Left kidney (tissue), 2 donors: ENCODE data around the gene SLC16A3. TPM values are rescaled to one million over a fixed set of nuclear protein-coding genes. Genes with fewer than 3 reads are reported as not detected.
"Not testable (repeated sequence)": the region's sequence is repeated elsewhere in the genome, so short reads cannot be mapped to it uniquely, and the experiment has no call there.

Experiments
- DNase-seq: peaks from one replicate; pipeline ENCODE4 v3.0.0-alpha.2; 2013
- polyA plus RNA-seq: library from polyadenylated mRNA; unstranded; fragments of 120-200 nt; gene quantifications from one replicate; pipeline ENCODE4 v1.2.1, GENCODE V29; 2013; ENCODE audit not compliant: insufficient read length

Gene SLC16A3
- polyA plus RNA-seq, 1 donor = 5.6 TPM

DNA sequence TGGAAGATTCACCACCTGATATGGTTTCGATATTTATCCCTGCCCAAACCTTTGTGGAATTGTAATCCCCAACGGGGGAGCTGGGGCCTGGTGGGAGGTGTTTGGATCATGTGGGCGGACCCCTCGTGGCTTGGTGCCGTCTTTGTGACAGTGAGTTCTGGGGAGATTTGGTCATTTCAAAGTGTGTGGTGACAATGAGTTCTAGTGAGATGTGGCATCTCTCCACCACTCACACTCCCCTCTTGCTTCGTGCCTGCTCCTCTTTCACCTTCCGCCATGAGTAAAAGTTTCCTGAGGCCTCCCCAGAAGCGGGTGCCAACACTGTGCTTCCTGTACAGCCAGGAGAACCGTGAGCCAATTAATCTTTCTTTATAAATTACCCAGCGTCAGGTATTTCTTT, 25.9 kb upstream of the SLC16A3 start:
- DNase-seq = no peak

DNA sequence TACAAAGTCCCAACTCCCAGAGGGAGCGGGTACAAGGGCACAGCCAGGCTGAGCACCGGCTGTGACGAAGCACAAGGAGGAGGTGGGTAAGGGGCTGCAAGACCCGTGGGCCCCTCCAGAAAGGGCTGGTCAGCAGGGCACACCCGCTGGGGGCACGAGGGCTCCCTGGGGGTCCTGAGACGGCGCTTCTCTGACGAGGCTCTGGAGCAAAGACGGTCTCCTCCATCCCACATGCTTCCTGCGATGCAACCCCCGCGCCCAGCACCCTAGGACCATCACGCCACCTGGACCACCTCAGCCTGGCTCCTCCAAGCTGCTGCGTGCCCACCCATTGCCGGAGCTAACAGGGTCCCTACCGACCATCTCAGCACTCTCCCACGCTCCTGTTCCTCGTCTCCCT, 24.9 kb upstream of the SLC16A3 start:
- no peak for DNase-seq

DNA sequence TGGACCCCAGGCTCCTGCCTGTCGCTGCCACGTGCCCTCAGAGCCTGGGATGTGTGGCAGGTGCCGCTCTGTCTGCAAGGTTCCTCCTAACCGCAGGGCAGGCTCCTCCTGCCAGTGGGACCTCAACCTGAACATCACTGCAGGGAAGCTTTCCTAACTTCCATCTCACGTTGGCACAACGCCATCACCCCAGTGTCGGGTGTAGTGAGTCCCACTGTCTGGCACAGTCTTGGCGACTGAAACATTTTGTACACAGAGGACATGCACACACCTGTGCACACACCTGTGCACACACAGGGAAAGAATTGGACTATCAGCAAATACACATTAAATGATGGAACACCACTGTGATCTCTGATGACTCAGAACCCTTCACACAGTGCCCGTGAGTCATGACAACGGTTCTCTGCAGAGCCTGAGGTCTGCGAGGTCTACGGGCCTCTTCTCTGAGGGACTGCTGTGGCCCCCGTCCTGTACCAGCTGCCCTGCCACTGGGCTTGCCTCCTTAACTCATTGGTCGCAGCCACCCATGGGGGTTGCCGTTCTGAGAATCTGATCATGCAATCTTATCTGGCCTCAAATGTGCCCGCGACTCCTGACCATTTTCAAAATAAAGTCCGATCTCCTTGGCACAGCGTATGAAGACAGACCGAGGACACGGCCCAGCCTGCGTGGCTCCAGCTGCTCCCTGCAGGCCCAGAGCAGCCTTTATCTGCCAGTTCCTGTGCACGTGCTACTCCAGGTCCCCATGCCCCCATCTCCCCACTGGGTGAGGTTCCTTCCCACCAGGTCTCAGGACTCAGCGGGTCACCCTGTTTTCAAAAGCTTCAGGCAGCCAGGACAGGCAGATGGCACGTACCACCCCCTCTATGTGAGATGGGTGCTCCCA, 23.8 kb upstream of the SLC16A3 start:
- no peak for DNase-seq

DNA sequence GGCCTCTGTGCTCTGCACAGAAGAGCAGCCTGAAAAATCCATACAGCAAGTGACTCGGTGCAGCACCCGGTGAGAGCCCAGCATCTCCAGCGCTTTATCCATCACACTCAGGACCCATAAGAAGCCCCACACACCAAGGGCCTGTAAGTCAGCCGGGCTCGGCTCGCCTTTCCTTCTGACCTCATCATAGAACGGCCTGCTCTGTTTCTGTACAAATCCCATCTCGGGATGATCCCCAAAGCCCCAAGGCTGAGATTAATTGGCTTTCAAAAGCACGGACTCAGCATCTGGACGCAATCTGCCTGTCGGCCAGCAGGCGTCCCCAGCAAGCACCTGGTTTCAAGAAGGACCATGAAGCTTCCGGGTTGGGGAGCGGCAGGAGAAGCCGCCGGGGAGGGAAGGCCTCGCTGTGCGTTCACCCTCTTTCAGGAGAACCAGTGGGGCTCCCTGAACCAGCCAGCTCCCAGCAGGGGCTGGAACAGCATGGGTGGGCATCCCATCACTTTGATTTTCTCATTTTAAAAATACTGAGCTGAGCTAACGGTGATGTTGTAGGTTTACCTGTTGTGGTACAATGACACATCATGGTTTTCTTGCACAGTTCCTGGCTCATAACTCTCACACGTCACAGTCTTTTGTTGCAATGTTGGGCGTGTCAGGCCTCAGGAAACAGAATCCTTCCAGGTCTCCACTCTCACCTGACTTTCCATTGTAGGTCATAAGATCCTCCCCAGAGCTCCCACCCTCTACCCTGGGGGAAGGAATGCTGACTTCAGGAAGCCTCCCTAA, 22.9 kb upstream of the SLC16A3 start:
- DNase-seq = no peak

DNA sequence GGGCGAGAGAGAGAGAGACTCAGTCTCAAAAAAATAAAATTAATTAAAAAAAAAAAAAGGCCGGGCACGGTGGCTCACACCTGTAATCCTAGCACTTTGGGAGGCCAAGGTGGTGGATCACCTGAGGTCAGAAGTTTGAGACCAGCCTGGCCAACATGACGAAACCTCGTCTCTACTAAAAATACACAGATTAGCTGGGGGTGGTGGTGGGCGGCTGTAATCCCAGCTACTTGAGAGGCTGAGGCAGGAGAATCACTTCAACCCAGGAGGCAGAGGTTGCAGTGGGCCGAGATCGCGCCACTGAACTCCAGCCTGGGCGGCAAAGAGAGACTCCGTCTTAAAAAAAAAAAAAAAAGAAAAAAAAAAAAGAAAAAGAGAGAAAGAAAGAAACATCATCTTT, 18.2 kb upstream of the SLC16A3 start:
- DNase-seq = not testable (repeated sequence)

DNA sequence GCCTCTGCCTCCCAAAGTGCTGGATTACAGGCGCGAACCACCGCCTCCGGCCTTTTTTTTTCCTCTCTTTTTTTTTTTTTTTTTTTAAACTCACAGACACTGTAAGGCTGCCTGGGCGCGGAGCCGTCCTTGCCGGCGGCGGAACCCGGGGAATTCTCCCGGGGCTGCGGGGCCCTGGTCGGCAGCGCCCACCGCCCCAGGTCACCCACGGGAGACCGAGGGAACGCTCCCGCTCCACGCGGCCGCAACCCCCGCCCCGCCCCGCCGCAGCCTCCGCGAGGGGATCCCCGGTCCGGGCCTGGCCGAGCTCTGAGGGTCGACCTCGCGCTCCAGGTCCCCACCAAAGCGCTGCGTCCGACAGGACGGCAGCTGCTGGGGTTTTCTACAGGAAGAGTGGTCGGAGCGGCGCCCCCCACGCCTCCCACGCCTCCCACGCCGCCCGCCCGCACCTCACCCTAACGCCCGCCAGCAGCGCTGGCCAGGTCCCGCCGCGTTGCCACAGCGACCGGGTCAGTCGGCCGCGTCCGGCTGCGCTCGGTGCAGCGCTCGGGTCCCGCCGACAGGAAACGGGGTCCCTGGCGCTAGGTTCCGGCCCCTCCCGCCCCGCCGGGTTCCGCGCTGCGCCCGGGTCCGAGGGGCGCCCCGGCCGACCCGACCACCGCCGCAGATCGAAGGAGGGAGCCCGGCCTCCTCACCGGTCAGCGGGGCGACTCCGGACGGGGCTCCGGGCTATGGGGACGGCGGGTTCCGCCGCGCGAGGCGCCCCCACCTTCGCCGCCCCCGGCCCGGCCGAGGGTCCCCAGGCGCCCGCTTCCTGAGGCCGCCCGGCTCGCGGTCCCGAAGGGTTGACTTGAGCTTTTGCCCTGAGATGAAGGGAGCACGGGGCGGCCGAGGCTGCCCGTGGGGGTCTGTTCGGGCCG, 16.3 kb upstream of the SLC16A3 start, which contains the start of gene CCDC57:
Gene CCDC57 (minus strand): TSS at position 512 of the 920 bp plus-strand sequence. CDS start 10,898 bp downstream, outside the sequence.
- DNase-seq = no peak

DNA sequence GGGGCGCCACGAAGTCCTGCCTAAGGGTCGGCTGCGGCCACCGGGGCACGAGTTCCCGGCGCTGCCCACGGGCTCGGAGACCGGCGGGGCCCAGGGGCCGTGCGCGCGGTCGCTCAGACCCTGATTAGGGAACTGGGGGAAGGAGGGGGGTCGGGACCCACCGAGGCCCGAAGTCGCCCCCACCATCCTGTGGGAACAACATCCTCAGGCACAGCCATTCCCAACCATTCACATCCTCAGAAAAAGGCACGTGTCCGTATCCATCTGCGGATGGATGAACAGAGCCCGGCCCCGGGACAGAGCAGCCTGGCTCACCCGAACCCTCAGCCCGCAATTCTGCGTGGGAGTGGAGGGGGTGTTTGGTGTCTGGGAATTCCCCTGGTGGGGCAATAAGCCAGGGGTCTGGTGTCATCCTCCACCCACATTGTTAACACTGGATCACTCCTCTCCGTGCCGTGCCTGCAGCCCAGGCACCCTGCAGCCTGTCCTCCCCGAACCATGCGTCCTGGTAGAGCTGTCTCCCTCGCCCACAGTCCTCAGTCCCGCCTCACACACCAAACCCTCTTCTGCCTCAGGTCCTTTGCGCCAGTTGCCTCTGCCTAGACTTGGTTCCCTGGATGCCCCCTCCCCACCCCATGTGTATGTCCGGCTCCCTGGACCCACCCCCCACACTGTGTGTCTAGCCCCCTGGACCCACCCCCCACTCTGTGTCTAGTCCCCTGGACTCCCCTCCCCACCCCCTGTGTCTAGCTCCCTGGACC, 15.4 kb upstream of the SLC16A3 start:
- no peak for DNase-seq

DNA sequence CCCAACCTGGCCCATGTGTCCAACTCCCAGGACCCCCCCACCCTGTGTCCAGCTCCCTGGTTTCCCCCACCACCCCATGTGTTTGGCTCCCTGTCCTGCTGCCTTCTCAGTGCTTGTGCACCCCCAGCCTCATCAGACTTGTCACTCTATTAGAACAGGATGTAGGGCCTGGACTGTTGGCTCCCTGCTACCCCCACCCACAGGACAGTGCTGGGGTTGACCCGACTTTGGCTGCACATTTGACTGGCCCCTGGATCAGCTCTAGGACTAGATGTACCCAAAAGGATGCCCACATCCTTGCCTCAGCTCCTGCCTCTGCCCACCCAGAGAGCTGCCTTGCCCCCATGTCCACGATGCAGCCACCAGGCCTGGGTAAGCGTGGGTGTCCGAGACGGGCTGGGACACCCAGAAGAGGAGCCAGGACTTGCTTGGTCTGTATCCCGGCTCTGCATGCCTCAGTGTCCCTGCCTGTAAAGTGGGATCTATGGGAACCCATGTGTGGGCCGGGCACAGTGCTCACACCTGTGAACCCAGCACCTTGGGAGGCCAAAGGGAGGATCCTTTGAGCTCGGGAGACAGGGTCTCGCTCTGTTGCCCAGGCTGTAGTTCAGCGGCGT, 14.7 kb upstream of the SLC16A3 start:
- no peak for DNase-seq

DNA sequence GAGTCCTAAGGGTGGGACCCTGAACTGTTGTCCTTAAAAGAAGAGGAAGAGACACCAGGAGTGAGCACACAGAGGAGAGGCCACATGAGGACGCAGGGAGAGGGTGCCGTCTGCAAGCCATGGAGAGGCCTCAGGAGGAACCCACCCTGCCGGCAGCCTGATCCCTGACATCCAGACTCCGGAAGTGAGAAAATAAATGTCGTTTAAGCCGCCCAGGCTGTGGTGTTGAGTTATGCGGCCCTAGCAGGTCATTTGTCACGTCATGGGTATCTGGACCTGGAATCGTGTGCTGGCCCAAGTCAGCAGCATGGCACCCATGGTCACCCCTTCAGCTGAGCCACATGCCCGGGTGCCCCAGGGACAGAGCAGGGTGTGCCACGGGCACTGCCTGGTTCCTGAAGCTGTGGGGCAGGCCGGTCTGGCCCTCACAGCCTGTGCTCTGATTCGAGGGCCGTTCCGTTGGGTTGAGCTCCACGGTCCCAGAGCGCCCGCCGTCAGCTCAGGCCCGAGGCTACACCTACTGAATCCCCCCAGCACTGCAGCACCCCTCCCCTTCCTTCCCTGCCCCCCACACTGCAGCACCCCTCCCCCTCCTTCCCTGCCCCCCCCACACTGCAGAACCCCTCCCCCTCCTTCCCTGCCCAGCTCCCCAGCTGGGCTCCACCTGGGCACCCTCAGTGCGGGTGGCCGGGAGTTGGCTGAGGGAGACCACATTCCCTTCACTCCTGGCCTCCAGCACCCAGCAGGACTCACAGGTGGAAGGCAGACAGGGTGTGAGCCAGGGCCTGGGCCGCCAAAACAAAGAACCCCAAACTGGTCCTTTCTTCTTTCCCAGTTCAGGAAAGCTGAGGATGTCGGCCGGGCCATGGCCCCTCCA, 13.5 kb upstream of the SLC16A3 start:
- DNase-seq = no peak

DNA sequence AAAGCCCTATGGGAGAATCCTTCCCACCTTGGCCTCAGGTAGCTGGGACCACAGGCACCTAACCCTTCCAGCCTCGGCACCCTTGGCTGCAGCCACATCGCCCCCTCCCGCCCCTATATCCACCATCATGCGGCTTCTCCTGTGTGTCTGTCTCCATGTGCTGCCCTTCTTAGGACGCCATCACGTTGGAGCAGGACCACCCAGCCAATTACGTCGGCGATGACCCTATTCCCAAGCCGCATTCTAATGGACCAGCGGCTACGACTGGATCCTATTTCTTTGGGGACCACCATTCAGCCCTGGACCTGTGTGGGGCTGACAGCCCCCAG, 12.9 kb upstream of the SLC16A3 start:
- no peak for DNase-seq

DNA sequence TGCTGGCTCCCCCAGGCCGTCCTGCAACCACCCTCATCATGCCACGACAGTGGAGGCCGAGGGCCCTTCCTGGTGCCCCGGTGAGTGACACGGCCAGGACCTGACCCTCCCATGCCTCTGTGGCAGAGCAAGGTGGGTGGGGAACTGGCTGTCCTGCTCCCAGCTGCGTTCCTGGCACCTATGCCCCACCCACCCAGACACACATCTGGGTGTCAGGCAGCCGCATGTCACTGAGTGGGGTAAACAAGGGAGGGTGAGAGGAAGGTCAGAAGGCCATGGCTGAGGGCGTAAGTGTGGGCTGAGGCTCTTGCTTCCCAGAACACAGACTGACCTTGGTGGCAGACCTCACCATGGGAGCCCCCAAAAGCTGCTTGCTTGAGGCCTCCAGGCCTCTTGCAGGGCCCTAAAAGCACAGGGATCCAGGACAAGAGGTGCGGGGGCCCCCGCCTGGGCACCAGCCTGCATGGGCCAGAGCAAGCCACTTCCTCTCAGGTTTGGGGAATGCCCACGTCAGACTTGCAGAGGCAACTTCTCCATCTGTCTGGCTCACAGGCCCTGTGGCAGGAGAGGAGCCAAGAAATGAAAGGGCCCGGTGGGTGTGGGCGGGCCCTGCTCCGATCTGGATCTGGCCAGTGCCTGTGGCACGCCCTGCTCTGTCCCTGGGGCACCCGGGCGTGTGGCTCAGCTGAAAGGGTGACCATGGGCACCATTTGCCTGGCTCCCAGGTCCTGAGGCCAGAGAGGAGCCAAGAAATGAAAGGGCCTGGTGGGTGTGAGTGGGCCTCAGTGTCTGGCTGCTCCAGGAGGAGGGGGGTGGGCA, 12.3 kb upstream of the SLC16A3 start:
- no peak for DNase-seq

DNA sequence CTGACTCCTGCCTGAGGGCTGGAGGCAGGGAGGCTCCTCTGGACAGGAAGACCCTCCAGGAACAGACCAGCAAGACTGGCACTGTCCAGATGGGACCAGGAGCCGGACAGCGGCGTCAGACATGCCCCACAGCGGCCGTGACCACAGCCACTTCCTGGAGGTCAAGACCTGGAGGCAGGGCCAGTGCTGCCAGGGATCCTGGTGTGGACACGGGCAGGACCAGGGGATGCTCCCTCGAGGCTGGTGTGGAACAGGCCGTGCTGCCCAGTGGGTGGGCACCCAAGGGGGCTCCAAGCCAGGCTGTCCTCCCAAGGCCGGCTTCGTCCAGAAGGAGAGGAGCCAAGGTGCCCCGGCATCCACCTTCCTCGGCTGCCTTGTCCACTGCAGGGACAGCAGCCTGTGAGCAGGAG, 11.7 kb upstream of the SLC16A3 start:
- DNase-seq = no peak

DNA sequence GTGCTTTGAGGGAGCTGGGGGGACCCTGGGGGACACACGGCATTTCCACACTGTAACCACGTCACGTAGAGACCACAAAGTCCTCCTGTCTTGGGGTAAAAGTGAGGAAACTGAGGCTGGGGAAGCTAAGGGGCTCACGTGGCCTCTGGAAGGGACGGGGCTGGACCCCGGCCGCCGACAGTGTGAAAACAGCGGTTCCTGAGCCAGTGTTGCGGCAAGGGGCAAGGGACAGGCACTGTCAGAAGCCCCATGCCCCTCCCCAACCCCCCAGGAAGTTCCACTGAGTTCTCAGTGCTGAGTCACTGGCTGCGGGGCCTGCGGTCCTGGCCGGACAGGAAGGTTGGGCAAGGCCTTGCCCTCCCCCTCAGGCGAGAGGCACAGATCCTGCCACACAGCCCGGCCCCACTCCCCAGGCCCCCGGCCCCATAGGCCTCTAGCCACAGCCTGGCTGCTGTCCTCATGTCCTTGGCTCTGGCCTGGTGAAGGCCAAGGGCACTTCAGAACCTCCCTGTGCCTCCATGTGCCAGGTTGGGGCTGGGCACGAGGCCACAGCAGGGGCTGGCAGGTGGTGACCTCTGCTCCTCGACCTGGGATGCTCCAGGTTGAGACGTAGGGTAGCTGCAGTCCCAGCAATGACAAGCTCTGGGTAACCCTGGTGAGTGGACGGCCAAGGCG, 11.2 kb upstream of the SLC16A3 start:
- DNase-seq = no peak

DNA sequence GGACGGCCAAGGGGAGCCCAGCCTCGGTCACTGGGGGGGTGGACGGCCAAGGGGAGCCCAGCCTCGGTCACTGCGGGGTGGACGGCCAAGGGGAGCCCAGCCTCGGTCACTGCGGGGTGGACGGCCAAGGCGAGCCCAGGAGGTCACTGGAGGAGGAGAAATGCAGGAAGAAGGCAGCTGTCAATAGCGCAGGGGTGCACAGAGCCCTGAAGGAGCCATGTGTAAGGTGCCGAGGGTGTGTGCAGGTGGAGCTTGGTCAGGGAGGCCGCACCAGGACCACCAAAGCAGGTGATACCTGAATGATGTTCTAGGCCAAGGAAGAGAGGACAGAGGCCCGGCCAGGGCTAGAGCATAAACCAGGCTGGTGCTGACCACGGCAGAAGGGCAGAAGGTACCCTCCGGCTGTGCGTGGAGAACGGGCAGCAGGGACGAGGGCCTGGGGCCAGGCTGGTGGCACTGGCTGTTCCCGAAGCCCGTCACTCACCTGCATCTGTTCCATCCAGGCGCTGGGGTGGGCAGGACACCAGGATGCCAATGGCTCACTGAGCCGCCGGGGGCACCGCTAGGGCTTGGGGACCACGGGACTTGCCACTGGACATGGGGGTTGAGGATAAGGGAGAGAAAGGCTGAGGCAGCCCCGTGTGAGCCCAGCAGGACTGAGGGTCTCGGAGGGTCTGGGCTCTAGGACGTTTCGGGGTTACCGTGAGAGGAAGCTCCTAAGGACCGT, 10.3 kb upstream of the SLC16A3 start:
- no peak for DNase-seq

DNA sequence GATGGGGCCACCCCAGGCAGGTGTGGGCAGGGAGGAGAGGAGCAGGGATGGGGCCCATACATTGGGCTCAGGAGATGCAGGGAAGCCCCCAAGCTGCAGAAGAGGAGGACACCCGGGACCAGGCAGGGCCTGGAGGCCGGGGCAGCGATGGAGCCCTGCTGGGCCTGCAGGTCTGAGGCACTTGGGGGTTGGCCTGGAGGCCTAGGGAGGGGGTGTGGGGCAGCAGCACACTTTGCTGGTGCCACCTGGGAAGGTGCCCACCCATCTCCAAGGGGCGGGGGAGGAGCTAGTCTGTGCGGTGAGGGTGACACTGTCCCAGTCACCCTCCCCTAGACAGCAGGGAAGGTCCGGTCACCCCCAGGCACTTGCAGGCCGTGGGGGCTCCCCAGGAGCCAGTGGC, 9.8 kb upstream of the SLC16A3 start:
- no peak for DNase-seq

DNA sequence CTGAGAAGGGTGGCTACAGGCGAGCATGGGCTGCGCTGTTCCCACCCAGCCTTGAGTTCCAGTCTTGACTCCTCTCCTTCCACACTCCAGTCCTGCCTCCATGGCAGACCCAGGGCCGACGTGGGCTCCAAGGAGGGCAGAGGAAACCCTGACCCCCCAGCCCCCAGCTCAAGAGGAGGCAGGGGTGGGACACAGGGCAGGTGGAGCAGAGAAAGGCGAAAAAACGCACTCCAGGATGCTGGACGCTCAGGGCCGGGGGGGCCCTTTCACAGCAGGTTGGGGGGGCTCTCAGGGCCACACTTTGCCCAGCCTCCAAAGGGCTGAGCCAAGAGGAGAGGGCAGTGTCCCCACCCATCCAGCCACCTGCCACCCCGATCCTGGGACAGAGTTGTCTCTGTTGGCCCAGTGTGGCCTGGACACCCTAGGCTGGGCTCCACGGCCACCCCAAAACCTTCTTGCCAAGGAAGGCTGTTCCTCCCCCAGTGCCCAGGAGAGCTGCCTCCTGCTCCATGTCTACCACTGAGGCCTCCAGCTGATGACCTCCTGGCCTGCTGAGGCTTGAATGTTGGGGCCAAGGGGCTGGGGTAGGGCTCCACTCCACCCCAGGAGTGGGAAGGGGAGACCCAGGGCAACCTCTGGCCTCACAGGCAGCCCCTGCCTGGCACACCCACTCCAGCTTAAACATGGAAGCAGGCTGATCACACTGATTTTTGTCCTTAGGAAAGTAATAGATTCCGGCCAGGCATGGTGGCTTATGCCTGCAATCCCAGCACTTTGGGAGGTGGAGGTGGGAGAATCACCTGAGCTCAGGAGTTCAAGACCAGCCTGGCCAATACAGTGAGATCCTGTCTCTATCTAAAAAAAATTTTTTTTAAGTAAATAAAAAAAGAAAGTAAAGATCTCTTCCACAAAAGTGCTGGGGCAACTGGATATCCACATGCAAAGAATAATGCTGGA, 8.8 kb upstream of the SLC16A3 start:
- no peak for DNase-seq
